GM19043 (cell line): ENCODE results near the gene TPM1.
"Not testable (repeated sequence)": the region's sequence is repeated elsewhere in the genome, so short reads cannot be mapped to it uniquely, and the experiment has no call there.

Experiments
- ATAC-seq: cut with Tn5 transposase; IDR thresholded peaks from one replicate; pipeline ENCODE4 v1.9.1; 2021; ENCODE audit warnings: low read depth; ENCODE audit not compliant: unreplicated experiment

TPM1 gene

GRCh38 chr15:63090472-63090871, 47.9 kb downstream of the TPM1 start:
- ATAC-seq = no peak

DNA sequence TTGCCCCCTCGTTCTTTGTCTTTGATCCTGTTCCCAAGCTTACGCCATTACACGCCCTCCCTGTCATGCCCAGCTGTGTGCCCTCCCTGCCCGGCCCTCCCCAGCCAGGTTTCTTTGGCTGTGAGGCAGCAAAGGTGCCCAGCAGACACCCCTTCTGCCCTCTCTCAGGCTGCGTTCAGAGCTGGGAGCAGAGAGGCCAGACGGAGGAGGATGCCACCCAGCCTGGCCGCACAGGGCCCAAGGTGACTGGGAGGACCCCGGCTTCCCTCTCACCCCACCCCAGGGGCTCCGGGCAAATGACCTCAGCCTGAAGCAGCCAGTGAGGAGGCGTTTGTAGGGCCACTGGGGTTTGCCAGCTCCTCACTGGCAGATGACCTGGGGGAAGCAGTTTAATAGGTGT, 48.3 kb downstream of the TPM1 start:
- ATAC-seq = no peak

GRCh38 chr15:63091679-63092446, 49.3 kb downstream of the TPM1 start:
- ATAC-seq = no peak

DNA sequence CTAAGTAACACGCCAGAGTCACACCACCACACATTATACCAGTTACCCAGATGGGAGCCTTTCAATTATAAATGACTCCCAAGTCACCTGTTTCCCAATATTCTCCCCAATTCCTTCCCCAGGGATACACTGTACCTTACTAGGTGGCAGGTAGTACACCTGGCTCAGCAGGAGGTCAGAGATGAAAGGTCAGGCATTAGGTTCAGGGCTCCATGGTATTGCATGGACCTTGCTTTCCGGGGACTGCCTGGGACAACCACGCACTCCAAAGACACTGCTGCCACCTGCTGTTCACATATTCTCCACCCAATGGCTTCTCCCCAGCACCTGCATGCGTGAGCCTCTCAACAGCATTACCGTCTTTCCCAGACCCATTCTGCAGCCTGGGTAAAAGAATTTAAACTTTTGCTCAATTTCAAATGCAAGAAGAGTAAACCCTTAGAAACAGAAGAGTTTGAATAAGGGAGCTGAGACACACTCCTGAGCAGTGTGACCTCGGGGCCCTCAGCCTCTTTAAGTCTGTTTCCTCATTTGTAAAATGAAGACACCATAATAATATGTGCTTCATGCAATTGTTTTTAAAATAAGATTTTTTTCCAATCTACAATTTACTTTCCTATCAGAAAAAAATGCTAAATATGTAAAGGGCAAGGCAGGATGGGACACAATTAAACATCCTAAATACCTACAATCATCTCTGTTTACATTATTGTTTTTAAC, 51.1 kb downstream of the TPM1 start:
- ATAC-seq = no peak

DNA sequence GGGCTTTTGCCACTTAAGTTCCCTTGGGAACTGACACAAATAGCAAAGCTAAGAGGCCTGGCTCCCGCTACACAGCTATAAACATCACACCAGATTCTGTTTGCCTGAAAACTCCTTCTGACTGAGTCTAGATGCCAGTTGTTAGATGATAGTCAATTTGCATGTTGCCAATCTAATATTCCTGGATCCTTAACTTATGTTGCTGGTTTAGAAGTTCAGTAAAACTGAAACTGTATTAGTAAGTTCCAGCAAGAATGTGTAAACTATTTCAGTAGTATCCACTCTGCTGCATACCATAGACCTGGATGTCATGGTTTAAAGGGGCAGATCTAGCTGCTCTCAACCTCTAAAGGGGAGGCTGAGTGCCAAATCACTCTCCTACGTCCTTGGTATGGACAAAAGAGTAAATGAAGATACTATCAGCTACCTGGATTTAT, 52.0 kb downstream of the TPM1 start:
- ATAC-seq = no peak

DNA sequence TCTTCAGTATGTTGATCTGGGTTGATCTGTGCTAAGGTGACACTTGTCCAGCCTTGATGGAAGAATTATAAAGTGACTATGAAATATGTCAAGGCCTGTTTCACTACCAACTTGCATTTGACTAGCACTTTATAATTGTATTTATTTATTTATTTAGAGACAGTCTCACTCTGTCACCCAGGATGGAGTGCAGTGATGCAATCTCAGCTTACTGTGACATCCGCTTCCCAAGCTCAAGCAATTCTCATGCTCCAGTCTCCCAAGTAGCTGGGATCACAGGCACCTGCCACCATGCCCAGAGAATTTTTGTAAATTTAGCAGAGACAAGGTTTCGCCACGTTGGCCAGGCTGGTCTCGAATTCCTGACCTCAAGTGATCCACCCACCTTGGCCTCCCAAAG, 53.6 kb downstream of the TPM1 start:
- no peak for ATAC-seq

DNA sequence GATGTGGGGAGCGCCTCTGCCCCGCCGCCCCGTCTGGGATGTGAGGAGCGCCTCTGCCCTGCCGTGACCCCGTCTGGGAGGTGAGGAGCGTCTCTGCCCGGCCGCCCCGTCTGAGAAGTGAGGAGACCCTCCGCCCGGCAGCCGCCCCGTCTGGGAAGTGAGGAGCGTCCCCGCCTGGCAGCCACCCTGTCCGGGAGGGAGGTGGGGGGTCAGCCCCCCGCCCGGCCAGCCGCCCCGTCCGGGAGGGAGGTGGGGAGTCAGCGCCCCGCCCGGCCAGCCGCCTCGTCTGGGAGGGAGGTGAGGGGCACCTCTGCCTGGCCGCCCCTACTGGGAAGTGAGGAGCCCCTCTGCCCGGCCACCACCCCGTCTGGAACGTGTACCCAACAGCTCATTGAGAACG, 56.4 kb downstream of the TPM1 start:
- ATAC-seq = not testable (repeated sequence)

DNA sequence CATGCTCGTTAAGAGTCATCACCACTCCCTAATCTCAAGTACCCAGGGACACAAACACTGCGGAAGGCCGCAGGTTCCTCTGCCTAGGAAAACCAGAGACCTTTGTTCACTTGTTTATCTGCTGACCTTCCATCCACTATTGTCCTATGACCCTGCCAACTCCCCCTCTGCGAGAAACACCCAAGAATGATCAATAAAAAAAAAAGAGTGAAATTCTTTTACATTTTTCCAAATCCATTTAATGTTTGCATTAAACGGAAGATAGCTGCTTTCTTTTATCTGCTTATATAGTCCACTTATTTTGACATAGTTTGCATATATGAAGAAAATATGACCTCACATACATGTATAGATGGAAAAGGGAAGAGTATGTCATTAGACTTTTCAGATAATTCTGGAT, 57.0 kb downstream of the TPM1 start:
- not testable (repeated sequence) for ATAC-seq

GRCh38 chr15:63103416-63103815, 60.9 kb downstream of the TPM1 start:
- no peak for ATAC-seq

GRCh38 chr15:63104727-63105126, 62.2 kb downstream of the TPM1 start:
- ATAC-seq = no peak

DNA sequence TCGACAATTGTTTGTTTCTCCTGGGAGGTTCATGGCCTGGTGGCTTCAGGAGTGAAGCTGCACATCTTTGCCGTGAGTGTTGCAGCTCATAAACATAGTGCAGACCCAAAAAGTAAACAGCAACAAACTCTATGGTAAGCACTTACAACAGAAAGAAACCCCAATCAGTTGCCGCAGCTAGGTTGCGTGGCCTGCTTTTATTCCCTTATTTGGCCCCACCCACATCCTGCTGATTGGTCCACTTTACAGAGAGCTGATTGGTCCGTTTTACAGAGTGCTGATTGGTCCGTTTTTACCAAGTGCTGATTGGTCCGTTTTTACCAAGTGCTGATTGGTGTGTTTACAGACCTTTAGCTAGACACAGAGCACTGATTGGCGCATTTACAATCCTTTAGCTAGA, 62.8 kb downstream of the TPM1 start:
- ATAC-seq = not testable (repeated sequence)

DNA sequence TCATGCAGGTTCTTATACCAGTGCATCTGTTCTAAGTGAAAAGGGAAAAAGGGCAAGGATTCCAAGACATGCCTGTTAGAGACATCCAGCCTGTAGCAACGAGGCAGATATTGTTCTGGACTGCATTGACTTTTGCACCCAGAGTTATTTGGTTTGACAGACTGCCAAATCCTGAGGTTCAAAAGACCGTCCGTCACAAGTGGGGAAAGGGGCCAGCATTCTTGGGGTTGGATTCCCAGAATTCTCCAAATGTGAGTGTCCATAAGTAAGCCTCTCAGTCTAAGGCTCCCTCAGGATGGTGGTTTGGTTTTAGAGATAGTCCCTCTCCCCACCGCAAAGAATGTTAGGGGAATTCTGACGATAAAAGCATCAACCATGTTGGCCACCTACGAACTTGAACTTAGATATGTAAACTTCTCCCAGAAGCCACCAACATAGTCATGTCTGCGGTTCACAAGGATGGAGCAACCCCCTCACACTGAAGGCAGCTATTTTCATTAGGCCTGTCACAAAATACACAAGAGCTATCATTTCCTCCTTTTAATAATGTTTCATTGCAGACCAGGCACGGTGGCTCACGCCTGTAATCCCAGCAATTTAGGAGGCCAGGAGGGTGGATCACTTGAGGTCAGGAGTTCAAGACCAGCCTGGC, 65.5 kb downstream of the TPM1 start:
- no peak for ATAC-seq

GRCh38 chr15:63109498-63109897, 67.0 kb downstream of the TPM1 start:
- ATAC-seq = no peak

- ATAC-seq = no peak
These were observed 67.4 kb downstream of the TPM1 start for GRCh38 chr15:63109920-63110319.

GRCh38 chr15:63110428-63111026, 68.0 kb downstream of the TPM1 start:
- no peak for ATAC-seq

DNA sequence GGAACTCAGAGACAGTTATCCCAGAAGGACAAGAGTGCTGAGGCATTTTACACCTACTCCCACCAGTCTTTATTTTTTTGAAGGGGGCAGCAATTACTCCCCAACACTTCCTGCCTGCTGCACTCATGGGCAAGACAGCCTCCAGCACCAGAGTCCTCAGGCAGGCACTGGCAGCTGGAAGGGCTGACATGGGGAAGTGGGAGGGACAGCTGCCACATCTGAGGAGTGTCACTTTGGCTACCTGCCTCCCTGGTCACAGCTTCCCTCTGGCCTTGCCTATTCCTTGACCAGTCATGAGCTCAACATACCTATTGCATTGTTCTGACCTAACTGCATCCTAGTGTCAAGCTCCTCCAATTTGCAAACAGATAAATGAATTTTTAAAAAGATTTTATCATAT, 68.9 kb downstream of the TPM1 start:
- no peak for ATAC-seq

- no peak for ATAC-seq
These were observed 70.3 kb downstream of the TPM1 start for GRCh38 chr15:63112871-63113270.

DNA sequence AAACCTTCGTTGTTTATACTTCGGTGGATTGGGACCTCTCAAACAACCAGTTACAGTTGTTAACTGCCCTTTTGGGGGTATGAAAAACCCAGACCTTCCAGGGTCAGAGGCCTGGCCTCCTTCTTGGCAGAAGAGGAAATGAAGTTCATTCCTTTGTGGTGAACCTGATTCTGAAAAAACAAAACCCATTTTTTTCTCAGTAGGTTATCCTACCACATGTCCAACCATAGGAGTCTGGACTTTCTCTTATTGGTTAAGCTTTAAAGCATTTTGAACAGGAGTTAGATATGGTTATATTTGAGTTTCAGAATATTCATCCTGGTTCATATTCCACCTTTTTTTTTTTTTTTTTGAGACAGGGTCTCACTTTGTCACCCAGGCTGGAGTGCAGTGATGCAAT, 71.9 kb downstream of the TPM1 start:
- no peak for ATAC-seq
